ENCODE data around the gene KRTAP5-7. TPM values are rescaled to one million over a fixed set of nuclear protein-coding genes. Genes with fewer than 3 reads are reported as not detected.
A peak's percentile ranks its signal among the peaks of the same experiment; 100 is the strongest.

Gene KRTAP5-7
- total and polyA plus RNA-seq, 2 donors from 2014 or later, result 0.22 TPM; not detected in 1

GRCh38 chr11:71496421-71496820, 30.6 kb upstream of the KRTAP5-7 start:
- Histone ChIP-seq H3K9me3 (ENCODE audit: control insufficient read depth in 2 of 3, insufficient read depth in 1 of 3, low read length in 3 of 3) (no peaks in the 10 kb centered on the region), H3K9ac (ENCODE audit: low read length in 3 of 3) (no peak overlapping the region), H3K36me3 (ENCODE audit: control insufficient read depth in 2 of 3, insufficient read depth in 3 of 3, low read length in 3 of 3) (peaks cover 2 to 48% (median 35%) of the 10 kb centered on the region in 3 donors), H3K27me3 (ENCODE audit: control insufficient read depth, insufficient read depth, low read length) (no peaks in the 10 kb centered on the region), H3K27ac (ENCODE audit: low read depth in 2 of 2, low read length in 2 of 2) (no peak overlapping the region), H3K4me3 (ENCODE audit: low read length in 3 of 3) (no peak overlapping the region), H3K4me1 (ENCODE audit: control insufficient read depth in 2 of 3, insufficient read depth in 2 of 3, low read depth in 1 of 3, low read length in 3 of 3) (no peaks in the 10 kb centered on the region)
- FAIRE-seq, result no peak
- TF ChIP-seq CTCF (IDR thresholded peaks at IDR 0.05; ENCODE audit: borderline replicate concordance, extremely low read depth, insufficient read depth), result no peak
- peak in 1 of 5 donors; percentile 32 for DNase-seq
- intact Hi-C loops (cut with DNase I), result no loop called here

- no peak for TF ChIP-seq CTCF (IDR thresholded peaks at IDR 0.05; ENCODE audit: borderline replicate concordance, extremely low read depth, insufficient read depth)
- Histone ChIP-seq H3K9me3 (ENCODE audit: control insufficient read depth in 2 of 3, insufficient read depth in 1 of 3, low read length in 3 of 3) (no peaks in the 10 kb centered on the region), H3K9ac (ENCODE audit: low read length in 3 of 3) (no peak overlapping the region), H3K27me3 (ENCODE audit: control insufficient read depth, insufficient read depth, low read length) (no peaks in the 10 kb centered on the region), H3K27ac (ENCODE audit: low read depth in 2 of 2, low read length in 2 of 2) (no peak overlapping the region), H3K4me3 (ENCODE audit: low read length in 3 of 3) (no peak overlapping the region), H3K36me3 (ENCODE audit: control insufficient read depth in 2 of 3, insufficient read depth in 3 of 3, low read length in 3 of 3) (peaks cover 2 to 44% (median 26%) of the 10 kb centered on the region in 3 donors), H3K4me1 (ENCODE audit: control insufficient read depth in 2 of 3, insufficient read depth in 2 of 3, low read depth in 1 of 3, low read length in 3 of 3) (no peaks in the 10 kb centered on the region)
- FAIRE-seq (no peak), DNase-seq (no peak)
- intact Hi-C loops (cut with DNase I), result no loop called here
Measured at GRCh38 chr11:71498091-71498490, 29.0 kb upstream of the KRTAP5-7 start.

- intact Hi-C loops (cut with DNase I), result no loop called here
- peaks cover 2 to 45% (median 26%) of the 10 kb centered on the region in 3 donors for H3K36me3 ChIP-seq (ENCODE audit: control insufficient read depth in 2 of 3, insufficient read depth in 3 of 3, low read length in 3 of 3)
Measured at GRCh38 chr11:71499125-71499524, 27.9 kb upstream of the KRTAP5-7 start.

More at GRCh38 chr11:71499125-71499524, 27.9 kb upstream of the KRTAP5-7 start:
- H3K4me3 ChIP-seq (ENCODE audit: low read length in 3 of 3), result no peak overlapping the region
- no peak for DNase-seq
- H3K4me1 ChIP-seq (ENCODE audit: control insufficient read depth in 2 of 3, insufficient read depth in 2 of 3, low read depth in 1 of 3, low read length in 3 of 3), result no peaks in the 10 kb centered on the region
- no peak for FAIRE-seq
- H3K9me3 ChIP-seq (ENCODE audit: control insufficient read depth in 2 of 3, insufficient read depth in 1 of 3, low read length in 3 of 3), result no peaks in the 10 kb centered on the region
- no peak for TF ChIP-seq CTCF (IDR thresholded peaks at IDR 0.05; ENCODE audit: borderline replicate concordance, extremely low read depth, insufficient read depth)
- H3K27me3 ChIP-seq (ENCODE audit: control insufficient read depth, insufficient read depth, low read length), result no peaks in the 10 kb centered on the region
- no peak overlapping the region for H3K27ac ChIP-seq (ENCODE audit: low read depth in 2 of 2, low read length in 2 of 2)
- H3K9ac ChIP-seq (ENCODE audit: low read length in 3 of 3), result no peak overlapping the region
